Right atrium auricular region (tissue), 2 donors: ENCODE results near the gene TLCD1. TPM values are rescaled to one million over a fixed set of nuclear protein-coding genes. Genes with fewer than 3 reads are reported as not detected.
A peak's percentile ranks its signal among the peaks of the same experiment; 100 is the strongest.

Experiments
- DNase-seq: peaks from one replicate; pipeline ENCODE4 v3.0.0-alpha.2; 2019; ENCODE audit warnings: low spot score
- H3K27ac ChIP-seq, 2 donors: fragments of 200-600 bp; sonication (generic); 1 replicate in 1 of 2; 2 replicates in 1 of 2; pipeline ENCODE4 v1.5.1; 2016 to 2019
- H3K27me3 ChIP-seq, 2 donors: fragments of 200-600 bp; sonication (generic); one replicate each; pipeline versions ENCODE4 v1.5.1 to v1.6.0; 2017 to 2019
- H3K36me3 ChIP-seq: fragments of 200-600 bp; sonication (generic); one replicate; pipeline ENCODE4 v1.5.1; 2016
- H3K4me1 ChIP-seq, 2 donors: fragments of 200-600 bp; sonication (generic); one replicate each; pipeline versions ENCODE4 v1.5.1 to v1.6.0; 2017 to 2019
- H3K4me3 ChIP-seq, 2 donors: fragments of 200-600 bp; sonication (generic); 1 replicate in 1 of 2; 2 replicates in 1 of 2; pipeline ENCODE4 v1.5.1; 2017 to 2019; ENCODE audit warnings: mild to moderate bottlenecking in 1 of 2, moderate library complexity in 1 of 2
- H3K9me3 ChIP-seq, 2 donors: fragments of 200-600 bp; sonication (generic); one replicate each; pipeline ENCODE4 v1.5.1; 2019
- total RNA-seq, 2 donors: library from RNA; depleted of rRNA; stranded (reverse); fragments of >200 nt; gene quantifications; one replicate each; pipeline ENCODE4 v1.1.0, GENCODE V29; 2016
- TF ChIP-seq, protein P1 (sequence below), 2 donors: fragments of 200-600 bp; sonication (generic); IDR thresholded peaks; one replicate each; pipeline ENCODE4 v1.5.1; 2019; ENCODE audit warnings: antibody characterized with exemption in 2 of 2

Gene TLCD1
- total RNA-seq, 2 donors from 2014 or later = 1.7 TPM; not detected in 1

DNA sequence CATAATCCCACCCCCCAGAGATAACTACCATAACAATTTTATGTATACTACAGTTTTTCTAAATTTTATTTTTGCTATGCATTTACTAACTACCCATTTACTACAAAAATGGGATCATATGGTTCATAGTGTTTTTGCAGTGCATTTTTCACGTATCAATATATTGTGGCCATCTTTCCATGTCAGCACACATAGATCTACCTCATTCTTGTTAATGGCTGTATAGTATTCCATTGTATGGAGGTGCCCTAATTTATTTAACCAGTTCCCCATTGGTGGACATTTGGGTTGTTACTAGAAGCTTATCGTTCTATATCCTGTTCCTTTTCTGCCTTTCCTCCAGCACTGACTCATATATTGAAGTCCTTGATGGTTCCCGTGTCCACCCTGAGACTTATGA, 37.0 kb downstream of the TLCD1 start:
- H3K9me3 ChIP-seq = no peaks in the 10 kb centered on the region
- no peak overlapping the region for H3K4me3 ChIP-seq
- H3K27me3 ChIP-seq = no peaks in the 10 kb centered on the region
- no peak overlapping the region for H3K27ac ChIP-seq
- TF ChIP-seq, protein P1, sequence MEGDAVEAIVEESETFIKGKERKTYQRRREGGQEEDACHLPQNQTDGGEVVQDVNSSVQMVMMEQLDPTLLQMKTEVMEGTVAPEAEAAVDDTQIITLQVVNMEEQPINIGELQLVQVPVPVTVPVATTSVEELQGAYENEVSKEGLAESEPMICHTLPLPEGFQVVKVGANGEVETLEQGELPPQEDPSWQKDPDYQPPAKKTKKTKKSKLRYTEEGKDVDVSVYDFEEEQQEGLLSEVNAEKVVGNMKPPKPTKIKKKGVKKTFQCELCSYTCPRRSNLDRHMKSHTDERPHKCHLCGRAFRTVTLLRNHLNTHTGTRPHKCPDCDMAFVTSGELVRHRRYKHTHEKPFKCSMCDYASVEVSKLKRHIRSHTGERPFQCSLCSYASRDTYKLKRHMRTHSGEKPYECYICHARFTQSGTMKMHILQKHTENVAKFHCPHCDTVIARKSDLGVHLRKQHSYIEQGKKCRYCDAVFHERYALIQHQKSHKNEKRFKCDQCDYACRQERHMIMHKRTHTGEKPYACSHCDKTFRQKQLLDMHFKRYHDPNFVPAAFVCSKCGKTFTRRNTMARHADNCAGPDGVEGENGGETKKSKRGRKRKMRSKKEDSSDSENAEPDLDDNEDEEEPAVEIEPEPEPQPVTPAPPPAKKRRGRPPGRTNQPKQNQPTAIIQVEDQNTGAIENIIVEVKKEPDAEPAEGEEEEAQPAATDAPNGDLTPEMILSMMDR (IDR thresholded peaks at IDR 0.05) = no peak
- H3K4me1 ChIP-seq = no peaks in the 10 kb centered on the region
- H3K36me3 ChIP-seq = peaks cover 98% of the 10 kb centered on the region
- no peak for DNase-seq

DNA sequence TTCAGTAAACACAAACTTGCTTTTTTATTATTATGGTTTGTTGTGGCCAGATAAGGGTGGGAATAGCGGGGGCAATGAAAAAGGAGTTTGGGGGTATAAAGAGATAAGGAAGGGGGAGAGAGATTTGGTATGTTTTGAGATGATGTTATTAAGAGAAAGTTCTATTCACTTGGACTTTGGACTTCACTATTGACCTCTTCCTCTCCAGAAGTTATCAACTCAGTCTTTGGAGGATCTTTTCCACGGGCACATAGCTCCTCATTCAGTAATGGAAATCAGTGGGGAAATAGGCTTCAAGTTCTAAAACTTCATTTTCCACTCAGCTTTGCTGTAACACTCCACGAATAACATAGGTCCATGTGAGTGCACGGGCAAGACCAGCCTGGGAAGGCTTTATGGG, 37.6 kb downstream of the TLCD1 start:
- Histone ChIP-seq H3K4me3 (no peak overlapping the region), H3K27ac (no peak overlapping the region), H3K27me3 (no peaks in the 10 kb centered on the region), H3K9me3 (no peaks in the 10 kb centered on the region), H3K36me3 (peaks cover 98% of the 10 kb centered on the region), H3K4me1 (no peaks in the 10 kb centered on the region)
- TF ChIP-seq, protein P1 (IDR thresholded peaks at IDR 0.05) = no peak
- DNase-seq = no peak

DNA sequence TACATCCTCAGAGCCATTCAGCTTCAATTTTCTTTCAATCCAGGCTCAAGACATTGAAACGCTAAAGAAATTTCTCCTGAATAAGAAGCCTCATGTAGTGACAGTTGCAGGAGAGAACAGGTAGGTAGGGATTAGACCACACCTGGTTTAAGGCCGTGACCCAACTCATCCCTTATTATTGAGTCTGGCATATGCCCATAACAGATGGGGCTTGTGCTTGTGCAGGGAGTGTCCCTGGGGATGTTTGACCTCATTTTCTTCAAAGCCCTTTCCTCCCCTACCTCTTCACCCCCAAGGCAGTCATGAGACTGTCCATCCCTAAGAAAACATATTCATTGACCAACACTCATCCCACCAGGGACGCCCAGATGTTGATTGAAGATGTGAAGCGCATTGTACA, 39.7 kb downstream of the TLCD1 start:
- Histone ChIP-seq H3K36me3 (peaks cover 100% of the 10 kb centered on the region), H3K4me1 (no peaks in the 10 kb centered on the region), H3K9me3 (no peaks in the 10 kb centered on the region), H3K4me3 (no peak overlapping the region), H3K27ac (no peak overlapping the region), H3K27me3 (no peaks in the 10 kb centered on the region)
- TF ChIP-seq, protein P1 (IDR thresholded peaks at IDR 0.05) = no peak
- no peak for DNase-seq

DNA sequence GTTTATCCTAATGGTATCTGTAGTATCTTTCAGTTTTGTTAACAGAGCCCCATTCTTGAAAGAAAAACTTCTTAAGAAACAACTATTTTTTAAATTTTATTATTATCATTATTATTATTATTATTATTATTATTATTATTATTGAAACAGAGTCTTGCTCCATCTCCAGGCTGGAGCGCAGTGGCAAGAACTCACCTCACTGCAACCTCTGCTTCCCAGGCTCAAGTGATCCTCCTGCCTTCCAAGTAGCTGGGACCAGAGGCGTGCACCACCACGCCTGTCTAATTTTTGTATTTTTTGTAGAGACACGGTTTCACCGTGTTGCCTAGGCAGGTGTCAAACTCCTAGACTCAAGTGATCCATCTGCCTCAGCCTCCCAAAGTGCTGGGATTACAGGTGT, 40.7 kb downstream of the TLCD1 start:
- H3K27me3 ChIP-seq = no peaks in the 10 kb centered on the region
- TF ChIP-seq, protein P1 (IDR thresholded peaks at IDR 0.05) = no peak
- no peak overlapping the region for H3K4me3 ChIP-seq
- H3K9me3 ChIP-seq = no peaks in the 10 kb centered on the region
- DNase-seq = no peak
- peaks cover 99% of the 10 kb centered on the region for H3K36me3 ChIP-seq
- no peak overlapping the region for H3K27ac ChIP-seq
- no peaks in the 10 kb centered on the region for H3K4me1 ChIP-seq

DNA sequence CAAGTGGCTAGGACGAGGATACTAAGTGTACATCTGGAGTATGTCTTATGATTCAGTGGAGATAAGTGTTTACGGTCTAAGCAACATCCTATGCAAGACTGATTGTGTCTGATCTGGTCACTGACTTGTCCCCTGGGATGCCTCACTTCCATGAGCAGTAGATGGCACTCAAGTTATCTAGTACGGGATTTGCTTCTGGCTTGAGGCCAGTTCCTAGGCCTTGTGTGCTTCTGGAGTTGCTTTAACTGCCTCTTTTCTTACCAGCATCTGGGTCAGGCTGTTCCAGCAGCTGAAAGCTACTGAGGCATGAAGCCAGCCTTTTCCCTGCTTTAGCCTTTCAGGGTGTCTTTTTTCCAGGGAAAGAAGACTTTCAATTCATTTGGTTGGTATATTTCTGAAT, 41.1 kb downstream of the TLCD1 start:
- no peaks in the 10 kb centered on the region for H3K4me1 ChIP-seq
- H3K9me3 ChIP-seq = no peaks in the 10 kb centered on the region
- DNase-seq = no peak
- no peak overlapping the region for H3K27ac ChIP-seq
- no peaks in the 10 kb centered on the region for H3K27me3 ChIP-seq
- TF ChIP-seq, protein P1 (IDR thresholded peaks at IDR 0.05) = peak in 1 of 2 donors; percentile 39
- H3K36me3 ChIP-seq = peaks cover 99% of the 10 kb centered on the region
- no peak overlapping the region for H3K4me3 ChIP-seq

DNA sequence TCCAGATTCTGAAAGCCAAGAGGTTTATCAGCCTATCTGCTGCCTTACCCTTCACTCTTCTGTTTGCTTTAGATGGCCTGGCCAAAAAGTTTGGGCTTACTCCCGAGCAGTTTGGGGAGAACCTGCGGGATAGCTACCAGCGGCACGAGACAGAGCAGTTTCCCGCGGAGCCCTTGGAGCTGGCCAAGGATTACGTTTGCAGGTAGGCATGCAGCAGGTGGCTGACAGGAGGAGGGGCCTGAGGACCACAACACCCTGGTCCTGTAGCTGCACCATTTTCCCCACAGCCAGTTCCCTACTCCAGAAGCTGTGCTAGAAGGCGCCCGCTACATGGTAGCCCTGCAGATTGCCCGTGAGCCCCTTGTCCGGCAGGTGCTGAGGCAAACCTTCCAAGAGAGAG, 43.4 kb downstream of the TLCD1 start:
- H3K27ac ChIP-seq = no peak overlapping the region
- H3K36me3 ChIP-seq = peaks cover 99% of the 10 kb centered on the region
- no peak overlapping the region for H3K4me3 ChIP-seq
- no peak for DNase-seq
- H3K9me3 ChIP-seq = no peaks in the 10 kb centered on the region
- H3K4me1 ChIP-seq = no peaks in the 10 kb centered on the region
- no peaks in the 10 kb centered on the region for H3K27me3 ChIP-seq
- TF ChIP-seq, protein P1 (IDR thresholded peaks at IDR 0.05) = no peak
